A549 (cell line): ENCODE results near the gene COL1A1. TPM values are rescaled to one million over a fixed set of nuclear protein-coding genes. Genes with fewer than 3 reads are reported as not detected.

Experiments
- ATAC-seq, 2 experiments: fragments of 200-7000 bp in 1 of 2; fragments of >200 bp in 1 of 2; cut with Nextera tagmentation in 1 of 2; cut with Tn5 transposase in 1 of 2; 3 replicates each; pipeline versions ENCODE4 v1.8.0 to v1.9.1; 2018 to 2020; ENCODE audit warnings: mild to moderate bottlenecking in 1 of 2, moderate library complexity in 1 of 2
- CTCF ChIA-PET: fragments of 300-600 bp; sonication (Branson Sonifier 250); formaldehyde crosslinking; extraction: SDS; loops from one replicate; lab custom pipeline; 2021; ENCODE audit warnings: antibody characterized with exemption, inconsistent platforms; lab: Yijun Ruan, JAX
- POLR2A ChIA-PET: fragments of 350-600 bp; formaldehyde crosslinking; extraction: SDS; loops from one replicate; lab custom pipeline; 2021; ENCODE audit warnings: antibody characterized with exemption, inconsistent platforms; lab: Yijun Ruan, JAX
- DNase-seq, 2 experiments: peaks; one replicate each; pipeline versions ENCODE4 v3.0.0 to v3.0.0-alpha.2; 2011 to 2016; ENCODE audit warnings: low read depth in 1 of 2, low spot score in 1 of 2
- FAIRE-seq: peaks from 2 replicates; lab custom pipeline; 2011; peaks lifted over from hg19 to GRCh38; lab: Jason Lieb, UNC
- H3K27ac ChIP-seq, 2 experiments: fragments of >200 bp; sonication (Bioruptor Twin); formaldehyde crosslinking; 3 replicates each; pipeline ENCODE4 v1.5.1; 2016 to 2017
- H3K4me1 ChIP-seq: fragments of >200 bp; sonication (Bioruptor Twin); formaldehyde crosslinking; 3 replicates; pipeline ENCODE4 v1.6.1; 2016
- H3K4me2 ChIP-seq: fragments of >200 bp; sonication (Bioruptor Twin); formaldehyde crosslinking; 3 replicates; pipeline ENCODE4 v1.6.1; 2016
- H3K4me3 ChIP-seq: fragments of >200 bp; sonication (Bioruptor Twin); formaldehyde crosslinking; 3 replicates; pipeline ENCODE4 v1.5.1; 2016
- H3K9me3 ChIP-seq: fragments of >200 bp; sonication (Bioruptor Twin); formaldehyde crosslinking; 3 replicates; pipeline ENCODE4 v1.6.1; 2016
- CEBPB ChIP-seq, 2 experiments: fragments of >200 bp in 1 of 2; sonication (Bioruptor Twin) in 1 of 2; formaldehyde crosslinking in 1 of 2; IDR thresholded peaks; 2 replicates each; pipeline ENCODE4 v1.6.1; 2012 to 2016
- CHD2 ChIP-seq: fragments of 150-350 bp; IDR thresholded peaks from 2 replicates; pipeline ENCODE4 v1.6.1; 2014; ENCODE audit warnings: low read length; ENCODE audit not compliant: partially characterized antibody
- CHD4 ChIP-seq: fragments of 200-600 bp; sonication (generic); IDR thresholded peaks from 2 replicates; pipeline ENCODE4 v1.6.1; 2016; ENCODE audit warnings: antibody characterized with exemption, mild to moderate bottlenecking, borderline replicate concordance
- EHF ChIP-seq: fragments of 250-450 bp; sonication (Bioruptor Pico); IDR thresholded peaks from 2 replicates; pipeline ENCODE4 v1.5.0; 2020; ENCODE audit warnings: mild to moderate bottlenecking
- EP300 ChIP-seq, 2 experiments: fragments of >200 bp; sonication (Bioruptor Twin); formaldehyde crosslinking; IDR thresholded peaks; 2 replicates in 1 of 2; 3 replicates in 1 of 2; pipeline ENCODE4 v1.6.1; 2016 to 2017
- FOSB ChIP-seq: fragments of 250-450 bp; sonication (Bioruptor Pico); IDR thresholded peaks from 2 replicates; pipeline ENCODE4 v1.5.0; 2020; ENCODE audit warnings: mild to moderate bottlenecking, moderate library complexity
- HEYL ChIP-seq: fragments of 250-450 bp; sonication (Bioruptor Pico); IDR thresholded peaks from 2 replicates; pipeline ENCODE4 v1.8.0; 2021; ENCODE audit warnings: mild to moderate bottlenecking, moderate library complexity
- HOXB13 ChIP-seq: fragments of 250-450 bp; sonication (Bioruptor Pico); IDR thresholded peaks from 2 replicates; pipeline ENCODE4 v1.5.0; 2020; ENCODE audit warnings: low read depth, mild to moderate bottlenecking, moderate library complexity
- HOXB5 ChIP-seq: fragments of 250-450 bp; sonication (Bioruptor Pico); IDR thresholded peaks from 2 replicates; pipeline ENCODE4 v1.5.0; 2020; ENCODE audit warnings: mild to moderate bottlenecking, moderate library complexity
- JUNB ChIP-seq: fragments of >200 bp; sonication (Bioruptor Twin); formaldehyde crosslinking; IDR thresholded peaks from 2 replicates; pipeline ENCODE4 v1.6.1; 2016
- KDM5A ChIP-seq: fragments of 200-600 bp; sonication (generic); IDR thresholded peaks from 2 replicates; pipeline ENCODE4 v1.6.1; 2016; ENCODE audit warnings: antibody characterized with exemption, mild to moderate bottlenecking
- MAFK ChIP-seq: fragments of 450-650 bp; IDR thresholded peaks from 2 replicates; pipeline ENCODE4 v1.6.1; 2014; ENCODE audit not compliant: partially characterized antibody
- NFE2L2 ChIP-seq: fragments of 150-350 bp; conservative IDR thresholded peaks from 2 replicates; pipeline ENCODE4 v1.6.1; 2014; ENCODE audit warnings: low read length
- NPAS2 ChIP-seq: fragments of 250-450 bp; sonication (Bioruptor Pico); IDR thresholded peaks from 2 replicates; pipeline ENCODE4 v1.8.0; 2022; ENCODE audit warnings: mild to moderate bottlenecking, moderate library complexity, borderline replicate concordance
- NR3C1 ChIP-seq: fragments of >200 bp; sonication (Bioruptor Twin); formaldehyde crosslinking; IDR thresholded peaks from 3 replicates; pipeline ENCODE4 v1.6.1; 2017
- PHF8 ChIP-seq: fragments of 200-600 bp; sonication (generic); IDR thresholded peaks from 2 replicates; pipeline ENCODE4 v1.6.1; 2016; ENCODE audit warnings: low read depth, mild to moderate bottlenecking, antibody characterized with exemption, moderate library complexity, borderline replicate concordance
- POLR2AphosphoS2 ChIP-seq: conservative IDR thresholded peaks from 2 replicates; pipeline ENCODE4 v1.6.1; 2012; ENCODE audit warnings: low read length, improper control_type of control experiment, inconsistent platforms
- RARB ChIP-seq: fragments of 250-450 bp; sonication (Bioruptor Pico); IDR thresholded peaks from 2 replicates; pipeline ENCODE4 v1.8.0; 2021; ENCODE audit warnings: mild to moderate bottlenecking, moderate library complexity
- RFX5 ChIP-seq: fragments of 450-650 bp; IDR thresholded peaks from 2 replicates; pipeline ENCODE4 v1.7.1; 2014; ENCODE audit warnings: antibody characterized with exemption, mild to moderate bottlenecking, moderate library complexity
- RNF2 ChIP-seq: fragments of 200-600 bp; sonication (generic); IDR thresholded peaks from 2 replicates; pipeline ENCODE4 v1.6.1; 2016; ENCODE audit warnings: low read depth, mild to moderate bottlenecking, antibody characterized with exemption, moderate library complexity, borderline replicate concordance
- TFCP2L1 ChIP-seq: fragments of 250-450 bp; sonication (Bioruptor Pico); IDR thresholded peaks from 2 replicates; pipeline ENCODE4 v1.5.0; 2021; ENCODE audit warnings: mild to moderate bottlenecking
- TP53 ChIP-seq: fragments of 250-450 bp; sonication (Bioruptor Pico); IDR thresholded peaks from 2 replicates; pipeline ENCODE4 v1.5.0; 2021; ENCODE audit warnings: mild to moderate bottlenecking, moderate library complexity
- ZC3H11A ChIP-seq: fragments of 450-650 bp; IDR thresholded peaks from 2 replicates; pipeline ENCODE4 v1.6.1; 2014; ENCODE audit warnings: antibody characterized with exemption, mild to moderate bottlenecking
- ZFP36 ChIP-seq: fragments of 450-650 bp; IDR thresholded peaks from 2 replicates; pipeline ENCODE4 v1.6.1; 2014; ENCODE audit warnings: borderline replicate concordance; ENCODE audit not compliant: partially characterized antibody
- ZNF302 ChIP-seq: fragments of 250-450 bp; sonication (Bioruptor Pico); IDR thresholded peaks from 2 replicates; pipeline ENCODE4 v1.9.0; 2021; ENCODE audit warnings: inconsistent platforms, mild to moderate bottlenecking, moderate library complexity
- WGBS: methylation state at CpG from one replicate; pipeline ENCODE4 v1.1.6; 2017; ENCODE audit errors: missing lambda C conversion rate; 5-methylcytosine and 5-hydroxymethylcytosine counted together
- polyA plus RNA-seq, 4 experiments: library from polyadenylated mRNA; depleted of rRNA in 3 of 4; stranded (reverse); fragments of >200 nt; fragmentation: RNase III in 1 of 4; extraction: RNeasy Plus Mini Kit Qiagen cat#74134 plus additional on column Dnase treatment in 1 of 4; gene quantifications; 2 replicates in 3 of 4; 3 replicates in 1 of 4; pipeline ENCODE4 v1.2.3, GENCODE V29; 2011 to 2017
- TF ChIP-seq, protein P1 (sequence below): fragments of 250-450 bp; sonication (Bioruptor Pico); IDR thresholded peaks from 2 replicates; pipeline ENCODE4 v1.5.0; 2021; ENCODE audit warnings: mild to moderate bottlenecking, moderate library complexity, borderline replicate concordance
- TF ChIP-seq, protein P2 (sequence below): IDR thresholded peaks from 2 replicates; pipeline ENCODE4 v1.6.1; 2012
- TF ChIP-seq, protein P3 (sequence below): IDR thresholded peaks from 2 replicates; pipeline ENCODE4 v1.6.1; 2012; ENCODE audit warnings: low read depth, borderline replicate concordance
- TF ChIP-seq, protein P4 (sequence below): fragments of >200 bp; sonication (Bioruptor Twin); formaldehyde crosslinking; IDR thresholded peaks from 3 replicates; pipeline ENCODE4 v1.6.1; 2016
- TF ChIP-seq, protein P5 (sequence below): IDR thresholded peaks from 2 replicates; pipeline ENCODE4 v1.6.1; 2012
- TF ChIP-seq, protein P6 (sequence below): fragments of 250-450 bp; sonication (Bioruptor Pico); IDR thresholded peaks from 2 replicates; pipeline ENCODE4 v1.5.0; 2020; ENCODE audit warnings: low read depth, mild to moderate bottlenecking, moderate library complexity

The COL1A1 gene
- polyA plus RNA-seq, 2 of the 4 experiments (the other 2 are of a cell fraction) = 4.4 to 34.3 TPM

DNA sequence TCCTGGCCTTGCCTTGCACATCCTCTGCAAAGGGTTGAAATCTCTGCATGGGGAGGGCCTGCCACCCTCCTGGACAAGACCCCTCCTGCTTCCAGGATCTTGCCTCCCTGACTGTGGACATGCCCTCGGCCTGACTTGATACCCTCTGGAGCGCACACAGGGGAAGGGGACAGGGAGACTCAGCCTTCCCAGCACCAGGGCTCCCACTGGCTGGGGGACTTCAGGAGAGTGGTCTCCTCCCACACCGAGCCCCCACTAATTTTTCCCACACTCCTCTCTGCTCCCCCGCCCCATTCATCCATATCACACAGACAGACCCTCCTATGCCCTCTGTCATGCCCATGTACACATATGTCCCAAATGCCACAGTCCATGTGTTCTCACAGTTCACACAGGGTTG lies 21.3 kb downstream of the COL1A1 start:
- ATAC-seq = no peak
- ChIA-PET CTCF (interaction anchor here (2.1 to 4.0 kb wide), 3 partner anchors 9 to 62 kb away, joined by 8 to 41 read pairs (median 25); no protein-coding TSS in a partner anchor), POLR2A (no interaction called here)
- no peak for DNase-seq
- FAIRE-seq = no peak
- no peak overlapping the region for H3K4me3 ChIP-seq
- 95% methylated on average over 4 of the region's 4 CpGs for WGBS
- H3K4me1 ChIP-seq = peaks cover 63% of the 10 kb centered on the region
- H3K9me3 ChIP-seq = no peaks in the 10 kb centered on the region
- H3K4me2 ChIP-seq = no peak overlapping the region
- peak overlapping the region; percentile 90 to 95 for H3K27ac ChIP-seq
- TF ChIP-seq HOXB5 (CRISPR knock-in tag) (no peak), PHF8 (no peak), TFCP2L1 (CRISPR knock-in tag) (no peak), ZC3H11A (no peak), NFE2L2 (no peak), HOXB13 (no peak), RFX5 (no peak), FOSB (CRISPR knock-in tag) (no peak), KDM5A (no peak), NR3C1 (no peak), MAFK (no peak), RARB (no peak), POLR2AphosphoS2 (no peak), HEYL (CRISPR knock-in tag) (no peak), NPAS2 (CRISPR knock-in tag) (no peak), ZNF302 (CRISPR knock-in tag) (no peak), CHD4 (no peak)
- TF ChIP-seq, protein P1, sequence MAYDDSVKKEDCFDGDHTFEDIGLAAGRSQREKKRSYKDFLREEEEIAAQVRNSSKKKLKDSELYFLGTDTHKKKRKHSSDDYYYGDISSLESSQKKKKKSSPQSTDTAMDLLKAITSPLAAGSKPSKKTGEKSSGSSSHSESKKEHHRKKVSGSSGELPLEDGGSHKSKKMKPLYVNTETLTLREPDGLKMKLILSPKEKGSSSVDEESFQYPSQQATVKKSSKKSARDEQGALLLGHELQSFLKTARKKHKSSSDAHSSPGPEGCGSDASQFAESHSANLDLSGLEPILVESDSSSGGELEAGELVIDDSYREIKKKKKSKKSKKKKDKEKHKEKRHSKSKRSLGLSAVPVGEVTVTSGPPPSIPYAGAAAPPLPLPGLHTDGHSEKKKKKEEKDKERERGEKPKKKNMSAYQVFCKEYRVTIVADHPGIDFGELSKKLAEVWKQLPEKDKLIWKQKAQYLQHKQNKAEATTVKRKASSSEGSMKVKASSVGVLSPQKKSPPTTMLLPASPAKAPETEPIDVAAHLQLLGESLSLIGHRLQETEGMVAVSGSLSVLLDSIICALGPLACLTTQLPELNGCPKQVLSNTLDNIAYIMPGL (CRISPR knock-in tag) = no peak

DNA sequence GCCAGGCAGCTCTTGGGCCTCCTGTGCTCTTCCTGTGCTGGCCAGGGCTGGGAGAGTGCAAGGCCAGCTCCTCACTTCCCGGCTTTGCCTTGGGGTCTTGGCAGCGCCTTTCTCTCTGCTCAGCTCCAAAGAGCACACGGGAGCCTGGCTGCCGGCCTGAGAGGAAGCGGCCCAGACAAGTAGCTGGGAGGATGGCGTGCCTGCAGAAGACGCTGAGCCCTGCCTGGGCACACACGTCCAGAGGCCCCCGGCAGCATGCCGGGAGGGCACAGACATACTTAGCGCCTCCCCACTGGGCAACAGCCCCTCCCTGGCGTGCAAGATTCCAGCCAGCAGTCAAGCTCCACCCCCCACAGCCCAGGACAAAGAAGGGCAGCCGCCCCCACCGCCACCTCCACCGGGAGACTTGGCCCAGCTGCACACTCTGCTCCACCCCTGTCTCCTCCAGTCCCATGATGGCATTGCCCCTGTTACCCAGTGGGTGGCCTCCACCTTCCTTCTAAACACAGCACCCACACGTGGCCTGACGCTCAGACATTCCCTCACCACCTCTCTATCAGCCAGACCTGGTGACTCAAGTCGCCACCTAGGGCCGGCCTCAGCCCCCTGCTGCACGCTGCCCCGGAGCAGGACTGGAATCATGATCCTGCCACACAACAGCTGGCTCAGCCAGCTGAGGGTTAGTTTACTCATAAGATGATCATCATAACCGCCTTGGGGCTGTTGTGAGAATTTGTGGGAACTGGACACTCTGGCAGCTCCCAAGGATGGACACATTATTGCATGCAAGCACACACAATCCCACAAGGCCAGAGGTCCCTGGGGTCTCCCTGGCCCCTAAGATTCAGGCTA lies 23.2 kb downstream of the COL1A1 start:
- ATAC-seq (peak; percentile 86 to 93), FAIRE-seq (peak; percentile 93), DNase-seq (peak; percentile 98)
- Histone ChIP-seq H3K27ac (peak overlapping the region; percentile 90 to 95), H3K9me3 (no peaks in the 10 kb centered on the region), H3K4me2 (peak overlapping the region; percentile 71), H3K4me1 (peaks cover 61% of the 10 kb centered on the region), H3K4me3 (no peak overlapping the region)
- ChIA-PET POLR2A (interaction anchor here (0.5 to 2.4 kb wide), 9 partner anchors 9 to 689 kb away, joined by 3 to 14 read pairs (median 5); partner anchors contain the start of gene LRRC59), CTCF (interaction anchor here (0.9 to 17.0 kb wide), 26 partner anchors 11 to 327 kb away, joined by 3 to 817 read pairs (median 6); partner anchors contain the start of genes COL1A1, PPP1R9B, SGCA and TMEM92)
- 4% methylated on average over 22 of the region's 22 CpGs for WGBS
- no peak for TF ChIP-seq TP53 (CRISPR knock-in tag)
- peak; percentile 67 to 71; a peak in 3 of 5 replicates for TF ChIP-seq EP300 (IDR thresholded peaks at IDR 0.05)
- TF ChIP-seq, protein P2, sequence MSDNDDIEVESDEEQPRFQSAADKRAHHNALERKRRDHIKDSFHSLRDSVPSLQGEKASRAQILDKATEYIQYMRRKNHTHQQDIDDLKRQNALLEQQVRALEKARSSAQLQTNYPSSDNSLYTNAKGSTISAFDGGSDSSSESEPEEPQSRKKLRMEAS = peak; percentile 99
- TF ChIP-seq, protein P3, sequence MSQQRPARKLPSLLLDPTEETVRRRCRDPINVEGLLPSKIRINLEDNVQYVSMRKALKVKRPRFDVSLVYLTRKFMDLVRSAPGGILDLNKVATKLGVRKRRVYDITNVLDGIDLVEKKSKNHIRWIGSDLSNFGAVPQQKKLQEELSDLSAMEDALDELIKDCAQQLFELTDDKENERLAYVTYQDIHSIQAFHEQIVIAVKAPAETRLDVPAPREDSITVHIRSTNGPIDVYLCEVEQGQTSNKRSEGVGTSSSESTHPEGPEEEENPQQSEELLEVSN = peak; percentile 83
- TF ChIP-seq CEBPB (IDR thresholded peaks at IDR 0.05) = 0 out of 4 replicates have a peak, but pooled peaks of 1 of the 2 experiments have one; percentile 28
- peak; percentile 9 for TF ChIP-seq CHD2
- TF ChIP-seq HOXB5 (CRISPR knock-in tag) = 0 out of 2 replicates have a peak, but pooled peaks have one; percentile 63
- TF ChIP-seq, protein P4, sequence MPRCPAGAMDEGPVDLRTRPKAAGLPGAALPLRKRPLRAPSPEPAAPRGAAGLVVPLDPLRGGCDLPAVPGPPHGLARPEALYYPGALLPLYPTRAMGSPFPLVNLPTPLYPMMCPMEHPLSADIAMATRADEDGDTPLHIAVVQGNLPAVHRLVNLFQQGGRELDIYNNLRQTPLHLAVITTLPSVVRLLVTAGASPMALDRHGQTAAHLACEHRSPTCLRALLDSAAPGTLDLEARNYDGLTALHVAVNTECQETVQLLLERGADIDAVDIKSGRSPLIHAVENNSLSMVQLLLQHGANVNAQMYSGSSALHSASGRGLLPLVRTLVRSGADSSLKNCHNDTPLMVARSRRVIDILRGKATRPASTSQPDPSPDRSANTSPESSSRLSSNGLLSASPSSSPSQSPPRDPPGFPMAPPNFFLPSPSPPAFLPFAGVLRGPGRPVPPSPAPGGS = no peak
- no peak for TF ChIP-seq ZFP36
- TF ChIP-seq RFX5 = no peak; the same call in 1 of the 2 replicates
- peak; percentile 60 for TF ChIP-seq JUNB
- TF ChIP-seq EHF (CRISPR knock-in tag) = no peak
- no peak for TF ChIP-seq PHF8
- peak; percentile 30; the same call in 1 of the 2 replicates for TF ChIP-seq HOXB13
- 0 out of 2 replicates have a peak, but pooled peaks have one; percentile 61 for TF ChIP-seq CHD4
- no peak for TF ChIP-seq RNF2
- TF ChIP-seq, protein P5, sequence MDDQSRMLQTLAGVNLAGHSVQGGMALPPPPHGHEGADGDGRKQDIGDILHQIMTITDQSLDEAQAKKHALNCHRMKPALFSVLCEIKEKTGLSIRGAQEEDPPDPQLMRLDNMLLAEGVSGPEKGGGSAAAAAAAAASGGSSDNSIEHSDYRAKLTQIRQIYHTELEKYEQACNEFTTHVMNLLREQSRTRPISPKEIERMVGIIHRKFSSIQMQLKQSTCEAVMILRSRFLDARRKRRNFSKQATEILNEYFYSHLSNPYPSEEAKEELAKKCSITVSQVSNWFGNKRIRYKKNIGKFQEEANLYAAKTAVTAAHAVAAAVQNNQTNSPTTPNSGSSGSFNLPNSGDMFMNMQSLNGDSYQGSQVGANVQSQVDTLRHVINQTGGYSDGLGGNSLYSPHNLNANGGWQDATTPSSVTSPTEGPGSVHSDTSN = peak; percentile 90
- TF ChIP-seq, protein P6, sequence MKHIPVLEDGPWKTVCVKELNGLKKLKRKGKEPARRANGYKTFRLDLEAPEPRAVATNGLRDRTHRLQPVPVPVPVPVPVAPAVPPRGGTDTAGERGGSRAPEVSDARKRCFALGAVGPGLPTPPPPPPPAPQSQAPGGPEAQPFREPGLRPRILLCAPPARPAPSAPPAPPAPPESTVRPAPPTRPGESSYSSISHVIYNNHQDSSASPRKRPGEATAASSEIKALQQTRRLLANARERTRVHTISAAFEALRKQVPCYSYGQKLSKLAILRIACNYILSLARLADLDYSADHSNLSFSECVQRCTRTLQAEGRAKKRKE (CRISPR knock-in tag) = peak; percentile 40
